ENCODE measurements around the gene LCA5L.
A peak's percentile ranks its signal among the peaks of the same experiment; 100 is the strongest.
"Not testable (repeated sequence)": the region's sequence is repeated elsewhere in the genome, so short reads cannot be mapped to it uniquely, and the experiment has no call there.

The LCA5L gene

DNA sequence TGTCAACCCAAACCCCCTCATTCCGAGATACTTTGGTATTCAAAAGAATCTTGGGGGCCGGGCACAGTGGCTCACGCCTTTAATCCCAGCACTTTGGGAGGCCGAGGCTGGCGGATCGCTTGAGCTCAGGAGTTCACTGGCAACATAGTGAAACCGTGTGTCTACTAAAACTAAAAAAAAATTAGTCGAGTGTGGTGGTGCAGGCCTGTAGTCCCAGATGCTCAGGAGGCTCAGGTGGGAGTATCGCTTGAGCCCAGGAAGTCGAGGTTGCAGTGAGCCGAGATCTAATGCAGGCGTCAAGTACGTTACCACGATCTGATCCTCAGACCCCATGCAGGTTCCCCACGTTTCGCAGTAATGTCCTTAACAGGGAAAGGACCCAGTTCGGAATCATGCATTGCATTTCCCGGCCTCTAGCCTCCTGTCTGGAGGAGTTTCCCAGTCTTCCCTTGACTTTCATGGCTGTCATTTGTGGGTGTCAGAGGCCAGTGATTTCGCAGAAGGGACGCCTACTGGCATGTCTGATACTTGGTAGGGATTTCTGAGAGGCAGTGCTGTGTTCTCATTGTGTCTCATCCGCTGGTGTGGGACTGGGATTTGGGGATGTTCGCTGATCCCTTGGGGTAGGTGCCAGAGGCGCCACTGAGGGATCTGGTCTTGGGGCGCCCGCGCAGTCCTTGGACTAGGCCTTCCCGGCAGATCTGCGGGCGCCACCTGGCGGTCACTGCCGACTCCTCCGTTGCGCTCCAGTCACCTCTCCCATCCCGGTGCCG lies 57.4 kb downstream of the LCA5L start:
- H3K27ac ChIP-seq = peak overlapping the region; percentile 77
- peaks cover 35% of the 10 kb centered on the region for H4K20me1 ChIP-seq
- no peaks in the 10 kb centered on the region for H3K27me3 ChIP-seq
- H3K4me1 ChIP-seq = peaks cover 28% of the 10 kb centered on the region
- peaks cover 45% of the 10 kb centered on the region for H3K36me3 ChIP-seq
- no peak for TF ChIP-seq Cebpa-rat (IDR thresholded peaks at IDR 0.05)
- peak overlapping the region; percentile 77 for H3K9ac ChIP-seq
- no peaks in the 10 kb centered on the region for H3K9me3 ChIP-seq
- peak overlapping the region; percentile 71 for H3K4me3 ChIP-seq
- H3K4me2 ChIP-seq = peak overlapping the region; percentile 98

DNA sequence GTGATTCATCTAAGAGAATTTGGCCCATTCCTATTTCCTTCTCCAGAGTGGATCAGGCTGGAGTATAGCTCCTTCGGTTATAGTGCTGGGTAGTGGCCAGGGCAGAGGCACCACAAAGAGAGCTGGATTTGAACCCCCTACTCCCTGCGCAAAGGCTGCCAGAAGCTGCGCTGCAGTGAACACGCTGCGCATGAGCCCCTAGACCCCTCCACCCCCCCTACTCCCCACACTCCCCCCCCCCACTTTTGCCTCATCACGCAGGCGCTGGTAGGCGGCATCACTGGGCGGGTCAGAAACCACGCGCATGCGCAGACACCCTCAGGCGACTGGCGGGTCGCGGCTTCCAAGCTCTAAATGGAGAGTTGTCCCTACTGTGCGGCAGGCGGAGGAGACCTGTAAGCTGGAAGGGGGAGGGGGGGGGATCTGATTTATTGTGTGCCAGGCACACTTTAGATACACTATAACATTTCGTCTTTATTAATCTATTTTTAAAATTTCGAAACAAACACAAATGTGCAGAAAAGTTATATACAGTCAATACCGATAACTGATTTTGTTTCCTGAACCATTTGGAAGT lies 58.0 kb downstream of the LCA5L start:
- Histone ChIP-seq H3K9ac (peak overlapping the region; percentile 77), H4K20me1 (peaks cover 35% of the 10 kb centered on the region), H3K9me3 (no peaks in the 10 kb centered on the region), H3K27me3 (no peaks in the 10 kb centered on the region), H3K4me1 (peaks cover 28% of the 10 kb centered on the region), H3K4me3 (peak overlapping the region; percentile 71), H3K4me2 (peak overlapping the region; percentile 98), H3K27ac (peak overlapping the region; percentile 77), H3K36me3 (peaks cover 38% of the 10 kb centered on the region)
- no peak for TF ChIP-seq Cebpa-rat (IDR thresholded peaks at IDR 0.05)

DNA sequence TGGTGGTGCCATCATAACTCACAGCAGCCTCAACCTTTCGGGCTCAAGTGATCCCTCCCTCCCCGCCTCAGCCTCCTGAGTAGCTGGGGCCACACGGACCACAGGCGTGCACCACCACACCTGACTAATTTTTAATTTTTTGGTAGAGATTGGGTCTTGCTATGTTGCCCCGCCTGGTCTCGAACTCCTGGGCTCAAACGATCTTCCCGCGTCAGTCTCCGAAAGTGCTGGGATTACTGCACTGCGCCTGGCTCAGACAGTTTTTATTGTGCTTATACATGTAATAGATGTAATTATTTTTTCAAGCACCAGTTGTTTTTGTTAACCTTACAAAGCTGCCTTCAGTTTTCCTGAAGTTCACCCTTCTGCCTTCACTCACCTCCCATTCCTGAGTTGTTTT lies 58.7 kb downstream of the LCA5L start:
- Histone ChIP-seq H3K27ac (no peak overlapping the region), H3K9me3 (no peaks in the 10 kb centered on the region), H3K27me3 (no peaks in the 10 kb centered on the region), H3K36me3 (peaks cover 32% of the 10 kb centered on the region), H3K4me1 (peaks cover 28% of the 10 kb centered on the region), H3K4me2 (peak overlapping the region; percentile 98), H4K20me1 (peaks cover 35% of the 10 kb centered on the region), H3K9ac (no peak overlapping the region), H3K4me3 (no peak overlapping the region)
- no peak for TF ChIP-seq Cebpa-rat (IDR thresholded peaks at IDR 0.05)

DNA sequence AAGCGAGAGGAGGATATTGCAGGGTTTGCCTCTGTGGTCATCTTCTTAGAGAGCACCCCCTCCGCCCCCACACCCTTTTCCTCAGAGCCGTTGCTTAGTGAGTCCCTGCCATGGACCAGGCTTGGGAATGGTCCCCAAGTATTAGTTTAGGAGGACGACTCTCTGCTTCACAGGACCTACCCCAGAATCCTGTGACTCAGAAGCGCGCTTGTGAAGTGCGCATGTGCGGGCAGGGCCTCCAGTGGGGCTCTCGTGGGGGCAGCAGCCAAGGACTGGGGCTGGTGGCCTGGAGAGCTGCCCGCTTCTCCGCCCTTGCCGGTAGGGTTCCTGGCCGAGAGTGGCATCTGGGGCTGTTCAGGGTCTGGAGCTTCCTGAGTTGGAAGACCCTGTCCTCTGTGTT lies 59.4 kb downstream of the LCA5L start:
- Histone ChIP-seq H3K27ac (no peak overlapping the region), H3K9me3 (no peaks in the 10 kb centered on the region), H3K4me1 (peaks cover 36% of the 10 kb centered on the region), H3K4me2 (no peak overlapping the region), H3K27me3 (no peaks in the 10 kb centered on the region), H3K9ac (no peak overlapping the region), H4K20me1 (peaks cover 35% of the 10 kb centered on the region), H3K4me3 (no peak overlapping the region), H3K36me3 (peaks cover 25% of the 10 kb centered on the region)
- no peak for TF ChIP-seq Cebpa-rat (IDR thresholded peaks at IDR 0.05)

DNA sequence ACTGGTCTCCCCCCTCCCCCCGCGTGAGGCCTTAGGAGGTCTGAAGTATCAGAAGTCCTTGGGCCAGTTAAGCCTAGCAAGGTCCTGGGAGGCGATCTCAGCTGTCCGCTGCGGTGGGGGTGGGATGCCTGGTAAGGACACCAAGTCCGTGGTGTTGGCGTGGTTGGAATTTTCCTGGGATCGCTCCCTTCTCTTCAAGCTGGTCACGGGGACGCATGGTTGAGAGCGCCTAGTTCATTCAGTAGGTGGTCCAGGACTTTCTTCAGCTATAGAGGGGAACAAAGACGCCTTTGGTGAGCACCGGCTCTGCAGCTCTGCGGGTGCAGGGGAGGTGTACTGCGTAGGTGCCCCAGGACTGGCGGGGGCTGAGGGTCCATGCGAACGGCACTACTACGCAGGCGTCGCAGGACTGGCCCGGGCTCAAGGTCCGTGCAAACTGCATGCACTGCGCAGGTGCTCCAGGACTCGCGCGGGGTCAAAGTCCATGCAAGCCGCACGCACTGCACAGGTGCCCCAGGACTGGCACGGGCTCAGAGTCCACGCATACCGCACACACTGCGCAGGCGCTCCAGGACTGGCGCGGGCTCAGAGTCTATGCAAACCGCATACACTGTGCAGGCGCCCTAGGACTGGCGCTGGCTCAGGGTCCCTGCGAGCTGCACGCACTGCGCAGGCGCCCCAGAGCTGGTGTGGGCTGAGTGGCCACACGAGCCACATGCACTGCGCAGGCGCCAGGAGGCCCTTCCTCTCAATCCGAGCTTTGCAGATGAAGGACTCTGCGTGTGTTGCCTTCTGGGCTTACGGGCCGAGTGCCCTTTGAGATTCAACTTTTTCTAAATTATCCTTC lies 60.1 kb downstream of the LCA5L start:
- peaks cover 19% of the 10 kb centered on the region for H3K36me3 ChIP-seq
- H3K4me1 ChIP-seq = peaks cover 39% of the 10 kb centered on the region
- H3K4me2 ChIP-seq = no peak overlapping the region
- H4K20me1 ChIP-seq = peaks cover 32% of the 10 kb centered on the region
- no peaks in the 10 kb centered on the region for H3K27me3 ChIP-seq
- no peak overlapping the region for H3K4me3 ChIP-seq
- H3K27ac ChIP-seq = no peak overlapping the region
- TF ChIP-seq Cebpa-rat (IDR thresholded peaks at IDR 0.05) = no peak
- no peak overlapping the region for H3K9ac ChIP-seq
- H3K9me3 ChIP-seq = no peaks in the 10 kb centered on the region

DNA sequence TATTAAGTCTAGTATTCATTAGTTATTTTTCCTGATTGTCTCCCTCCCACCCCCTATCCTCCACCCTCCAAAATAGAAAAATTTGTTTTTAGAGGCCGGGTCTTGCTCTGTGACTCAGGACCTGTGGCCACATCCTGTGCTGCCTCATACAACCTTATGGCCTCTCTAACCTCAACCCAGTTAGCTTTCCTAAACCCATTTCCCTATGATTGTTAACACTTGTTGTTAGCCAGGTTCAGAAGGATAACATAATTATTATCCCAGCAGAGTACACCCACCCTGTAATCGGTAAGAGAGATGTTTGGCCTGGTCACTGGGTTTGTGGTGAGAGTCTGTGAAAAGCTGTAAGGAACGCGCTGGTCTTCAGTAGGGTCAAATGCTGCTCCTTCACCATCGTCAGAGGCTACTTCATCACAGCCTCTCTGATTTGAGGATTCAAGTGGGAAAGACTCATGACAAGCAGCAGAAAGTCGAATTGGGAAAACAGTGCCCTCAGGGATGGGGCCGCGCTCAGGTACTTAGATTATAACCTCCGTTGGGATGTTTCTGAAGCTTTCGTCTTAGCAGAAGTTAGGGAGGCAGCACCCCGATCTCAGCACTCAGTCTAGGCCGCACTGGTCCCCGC lies 60.8 kb downstream of the LCA5L start:
- Histone ChIP-seq H3K36me3 (peaks cover 13% of the 10 kb centered on the region; the same call in 1 of the 2 replicates), H3K27me3 (no peaks in the 10 kb centered on the region), H3K4me2 (no peak overlapping the region), H3K4me1 (peaks cover 37% of the 10 kb centered on the region), H3K9me3 (no peaks in the 10 kb centered on the region), H3K4me3 (no peak overlapping the region), H3K9ac (no peak overlapping the region), H3K27ac (no peak overlapping the region), H4K20me1 (peaks cover 24% of the 10 kb centered on the region)
- TF ChIP-seq Cebpa-rat (IDR thresholded peaks at IDR 0.05) = no peak

DNA sequence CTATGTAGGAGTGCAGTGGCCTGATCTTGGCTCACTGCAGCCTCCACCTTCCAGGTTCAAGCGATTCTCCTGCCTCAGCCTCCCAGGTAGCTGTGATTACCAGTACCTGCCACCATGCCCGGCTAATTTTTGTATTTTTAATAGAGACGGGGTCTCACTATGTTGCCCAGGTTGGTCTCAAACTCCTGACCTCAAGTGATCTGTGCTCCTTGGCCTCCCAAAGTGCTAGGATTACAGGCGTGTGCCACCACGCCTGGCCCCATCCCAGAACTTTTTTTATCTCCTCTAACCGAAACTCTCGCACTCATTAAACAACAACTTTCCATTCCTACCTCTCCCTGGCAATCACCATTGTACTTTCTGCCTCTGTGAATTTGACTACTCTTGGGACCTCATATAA lies 63.5 kb downstream of the LCA5L start:
- H3K4me2 ChIP-seq = peak overlapping the region; percentile 95; the same call in 1 of the 2 replicates
- not testable (repeated sequence) for H3K9ac ChIP-seq, H3K27ac ChIP-seq, H3K9me3 ChIP-seq, H4K20me1 ChIP-seq, H3K27me3 ChIP-seq, H3K4me3 ChIP-seq
- H3K36me3 ChIP-seq = peaks cover 13% of the 10 kb centered on the region; the same call in 1 of the 2 replicates
- peaks cover 19% of the 10 kb centered on the region for H3K4me1 ChIP-seq

DNA sequence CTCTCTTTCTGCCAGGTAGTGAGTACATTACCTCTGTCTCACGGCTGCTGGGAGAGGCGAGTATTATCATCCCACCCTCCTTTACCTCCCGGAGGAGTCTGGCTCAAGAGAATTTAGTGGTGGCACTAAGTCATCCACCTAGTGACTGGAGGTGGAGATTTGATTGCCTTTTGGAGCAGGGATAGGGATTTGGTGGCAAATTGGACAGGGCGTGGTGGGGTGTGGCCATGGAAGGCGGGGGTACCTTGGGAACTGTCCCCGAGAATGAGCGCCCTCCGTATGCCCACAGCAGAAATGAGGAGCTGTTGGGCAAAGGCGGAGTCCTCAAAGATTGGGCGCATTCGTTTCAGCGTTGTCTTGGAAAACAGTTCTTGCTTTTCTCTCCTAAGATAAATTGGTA lies 64.6 kb downstream of the LCA5L start:
- Histone ChIP-seq H4K20me1 (peaks cover 4% of the 10 kb centered on the region; the same call in 1 of the 2 replicates), H3K36me3 (peaks cover 13% of the 10 kb centered on the region; the same call in 1 of the 2 replicates), H3K27ac (no peak overlapping the region), H3K4me1 (peaks cover 17% of the 10 kb centered on the region), H3K4me3 (peak overlapping the region; percentile 82), H3K9ac (peak overlapping the region; percentile 82), H3K4me2 (peak overlapping the region; percentile 95), H3K27me3 (no peaks in the 10 kb centered on the region), H3K9me3 (no peaks in the 10 kb centered on the region)
- TF ChIP-seq Cebpa-rat (IDR thresholded peaks at IDR 0.05) = no peak
